SK-N-SH treated with all-trans-retinoic acid at 6 μM for 48 hours (cell line): ENCODE data around the gene WHRN.

Experiments
- ARNTL ChIP-seq: fragments of 450-650 bp; formaldehyde crosslinking; IDR thresholded peaks from 2 replicates; pipeline ENCODE4 v1.5.0; 2020; ENCODE audit warnings: low read depth, mild to moderate bottlenecking, moderate library complexity, borderline replicate concordance
- BACH2 ChIP-seq: fragments of 250-450 bp; sonication (Bioruptor Pico); IDR thresholded peaks from 2 replicates; pipeline ENCODE4 v1.9.0; 2021; ENCODE audit warnings: mild to moderate bottlenecking, borderline replicate concordance
- OSR1 ChIP-seq: fragments of 250-450 bp; sonication (Bioruptor Pico); IDR thresholded peaks from 2 replicates; pipeline ENCODE4 v1.8.0; 2022; ENCODE audit warnings: moderate library complexity, mild to moderate bottlenecking, inconsistent platforms
- RARB ChIP-seq: fragments of 250-450 bp; sonication (Bioruptor Pico); IDR thresholded peaks from 2 replicates; pipeline ENCODE4 v1.8.0; 2021; ENCODE audit warnings: mild to moderate bottlenecking, moderate library complexity
- ZC3H10 ChIP-seq: fragments of 250-450 bp; sonication (Bioruptor Pico); IDR thresholded peaks from 2 replicates; pipeline ENCODE4 v1.5.1; 2021; ENCODE audit warnings: mild to moderate bottlenecking, moderate library complexity
- ZFP3 ChIP-seq: fragments of 250-450 bp; sonication (Bioruptor Pico); IDR thresholded peaks from 2 replicates; pipeline ENCODE4 v1.5.0; 2020; ENCODE audit warnings: mild to moderate bottlenecking, moderate library complexity
- ZNF8 ChIP-seq: fragments of 450-650 bp; formaldehyde crosslinking; IDR thresholded peaks from 2 replicates; pipeline ENCODE4 v1.5.0; 2020; ENCODE audit warnings: mild to moderate bottlenecking, moderate library complexity
- TF ChIP-seq, protein P1 (sequence below): fragments of 250-450 bp; sonication (Bioruptor Pico); IDR thresholded peaks from 2 replicates; pipeline ENCODE4 v1.5.1; 2020; ENCODE audit warnings: low read depth, mild to moderate bottlenecking, moderate library complexity

DNA sequence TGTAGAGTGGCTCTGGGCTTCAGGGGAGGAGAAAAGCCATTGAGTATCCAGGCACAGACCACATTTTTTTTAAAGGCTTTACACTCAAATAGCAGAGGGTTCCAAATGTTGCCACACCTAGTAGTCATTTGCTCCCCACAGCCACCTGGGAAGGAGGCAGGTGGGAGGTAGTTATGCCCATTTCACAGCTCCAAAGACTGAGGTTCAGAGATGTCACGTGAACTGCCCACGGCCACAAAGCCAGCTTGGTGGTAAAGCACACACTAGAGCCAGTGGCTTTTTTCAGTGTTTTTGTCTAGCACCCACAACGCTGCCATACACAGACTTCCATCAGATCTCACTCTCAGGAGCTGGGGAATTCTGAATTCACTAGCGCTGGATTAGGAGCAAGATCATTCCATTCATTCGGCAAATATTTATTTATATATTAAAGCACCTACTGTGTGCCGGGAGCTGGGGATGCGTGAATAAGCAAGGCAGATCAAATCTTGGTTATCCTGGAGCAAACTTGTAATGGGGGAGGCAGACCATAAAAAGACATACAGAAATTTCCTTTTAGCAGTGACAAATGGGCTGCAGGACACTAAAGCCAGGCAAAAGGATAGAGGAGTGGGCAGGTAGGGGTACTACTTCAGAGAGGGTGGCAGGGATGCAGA lies 7.4 kb downstream of the WHRN start:
- no peak for TF ChIP-seq ZC3H10 (CRISPR knock-in tag)
- TF ChIP-seq BACH2 (CRISPR knock-in tag), result no peak
- TF ChIP-seq ARNTL (CRISPR knock-in tag), result no peak
- TF ChIP-seq OSR1 (CRISPR knock-in tag), result no peak
- TF ChIP-seq, protein P1, sequence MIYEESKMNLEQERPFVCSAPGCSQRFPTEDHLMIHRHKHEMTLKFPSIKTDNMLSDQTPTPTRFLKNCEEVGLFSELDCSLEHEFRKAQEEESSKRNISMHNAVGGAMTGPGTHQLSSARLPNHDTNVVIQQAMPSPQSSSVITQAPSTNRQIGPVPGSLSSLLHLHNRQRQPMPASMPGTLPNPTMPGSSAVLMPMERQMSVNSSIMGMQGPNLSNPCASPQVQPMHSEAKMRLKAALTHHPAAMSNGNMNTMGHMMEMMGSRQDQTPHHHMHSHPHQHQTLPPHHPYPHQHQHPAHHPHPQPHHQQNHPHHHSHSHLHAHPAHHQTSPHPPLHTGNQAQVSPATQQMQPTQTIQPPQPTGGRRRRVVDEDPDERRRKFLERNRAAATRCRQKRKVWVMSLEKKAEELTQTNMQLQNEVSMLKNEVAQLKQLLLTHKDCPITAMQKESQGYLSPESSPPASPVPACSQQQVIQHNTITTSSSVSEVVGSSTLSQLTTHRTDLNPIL (CRISPR knock-in tag), result no peak
- no peak for TF ChIP-seq RARB (CRISPR knock-in tag)
- no peak for TF ChIP-seq ZFP3
- TF ChIP-seq ZNF8 (CRISPR knock-in tag), result no peak
